ENCODE results near the gene DGKD.

- TF ChIP-seq, protein P1, sequence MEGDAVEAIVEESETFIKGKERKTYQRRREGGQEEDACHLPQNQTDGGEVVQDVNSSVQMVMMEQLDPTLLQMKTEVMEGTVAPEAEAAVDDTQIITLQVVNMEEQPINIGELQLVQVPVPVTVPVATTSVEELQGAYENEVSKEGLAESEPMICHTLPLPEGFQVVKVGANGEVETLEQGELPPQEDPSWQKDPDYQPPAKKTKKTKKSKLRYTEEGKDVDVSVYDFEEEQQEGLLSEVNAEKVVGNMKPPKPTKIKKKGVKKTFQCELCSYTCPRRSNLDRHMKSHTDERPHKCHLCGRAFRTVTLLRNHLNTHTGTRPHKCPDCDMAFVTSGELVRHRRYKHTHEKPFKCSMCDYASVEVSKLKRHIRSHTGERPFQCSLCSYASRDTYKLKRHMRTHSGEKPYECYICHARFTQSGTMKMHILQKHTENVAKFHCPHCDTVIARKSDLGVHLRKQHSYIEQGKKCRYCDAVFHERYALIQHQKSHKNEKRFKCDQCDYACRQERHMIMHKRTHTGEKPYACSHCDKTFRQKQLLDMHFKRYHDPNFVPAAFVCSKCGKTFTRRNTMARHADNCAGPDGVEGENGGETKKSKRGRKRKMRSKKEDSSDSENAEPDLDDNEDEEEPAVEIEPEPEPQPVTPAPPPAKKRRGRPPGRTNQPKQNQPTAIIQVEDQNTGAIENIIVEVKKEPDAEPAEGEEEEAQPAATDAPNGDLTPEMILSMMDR (IDR thresholded peaks at IDR 0.05; ENCODE audit: low read depth, low read length): no peak
- no peak for TF ChIP-seq EZH2phosphoT487 (IDR thresholded peaks at IDR 0.05; ENCODE audit: low read depth)
These were observed 101.2 kb downstream of the DGKD start for GRCh38 chr2:233455491-233455890.

Data from OCI-LY3 (cell line).